HepG2 (cell line): ENCODE data around the gene OR6S1. TPM values are rescaled to one million over a fixed set of nuclear protein-coding genes. Genes with fewer than 3 reads are reported as not detected.

Experiments used
- BCL6 ChIP-seq: IDR thresholded peaks from 2 replicates; pipeline ENCODE4 v1.6.1; 2016; ENCODE audit warnings: missing genetic modification reagents, missing compliant biosample characterization
- TCF12 ChIP-seq, 2 experiments: fragments of 450-650 bp in 1 of 2; sonication (generic) in 1 of 2; formaldehyde crosslinking in 1 of 2; IDR thresholded peaks; 2 replicates each; pipeline versions ENCODE4 v1.6.1 to v1.8.0; 2017 to 2022; ENCODE audit warnings: antibody characterized with exemption in 1 of 2, mild to moderate bottlenecking in 1 of 2, missing genetic modification reagents in 1 of 2, moderate library complexity in 1 of 2
- ZNF335 ChIP-seq: sonication (generic); formaldehyde crosslinking; IDR thresholded peaks from 2 replicates; pipeline ENCODE4 v1.4.0; 2020; ENCODE audit warnings: missing genetic modification reagents
- ZNF703 ChIP-seq: sonication (generic); formaldehyde crosslinking; IDR thresholded peaks from 2 replicates; pipeline ENCODE4 v1.5.1; 2020; ENCODE audit warnings: missing genetic modification reagents, mild to moderate bottlenecking, moderate library complexity, borderline replicate concordance
- polyA plus RNA-seq, 8 experiments: library from polyadenylated mRNA; depleted of rRNA in 3 of 8; stranded (reverse) in 7 of 8; unstranded in 1 of 8; fragments of >200 nt; fragmentation: Illumina TruSeq in 4 of 8; extraction: Trizol in 4 of 8; gene quantifications; 2 replicates each; pipeline versions ENCODE4 v1.2.1 to v1.2.3, GENCODE V29; 2011 to 2016; ENCODE audit warnings: low read depth in 4 of 8, missing spikeins in 1 of 8, mixed read lengths in 1 of 8; ENCODE audit not compliant: insufficient read depth in 1 of 8
- total RNA-seq, 5 experiments: library from RNA; depleted of rRNA; stranded (reverse); fragments of >200 nt; fragmentation: Illumina TruSeq; extraction: Trizol; gene quantifications; 2 replicates each; pipeline ENCODE4 v1.2.3, GENCODE V29; 2016; ENCODE audit warnings: low read depth in 1 of 5
- TF ChIP-seq, protein P1 (sequence below): sonication (generic); formaldehyde crosslinking; IDR thresholded peaks from 2 replicates; pipeline ENCODE4 v1.4.0; 2020; ENCODE audit warnings: missing genetic modification reagents, borderline replicate concordance
- TF ChIP-seq, protein P2 (sequence below): sonication (generic); formaldehyde crosslinking; IDR thresholded peaks from 2 replicates; pipeline ENCODE4 v1.8.1; 2023; ENCODE audit warnings: mild to moderate bottlenecking, missing genetic modification reagents

The OR6S1 gene
- total and polyA plus RNA-seq, 2 of the 13 experiments (the other 11 are each of a cell fraction or from before 2014, with no cell fraction given) = 0.09 TPM; not detected in 1

DNA sequence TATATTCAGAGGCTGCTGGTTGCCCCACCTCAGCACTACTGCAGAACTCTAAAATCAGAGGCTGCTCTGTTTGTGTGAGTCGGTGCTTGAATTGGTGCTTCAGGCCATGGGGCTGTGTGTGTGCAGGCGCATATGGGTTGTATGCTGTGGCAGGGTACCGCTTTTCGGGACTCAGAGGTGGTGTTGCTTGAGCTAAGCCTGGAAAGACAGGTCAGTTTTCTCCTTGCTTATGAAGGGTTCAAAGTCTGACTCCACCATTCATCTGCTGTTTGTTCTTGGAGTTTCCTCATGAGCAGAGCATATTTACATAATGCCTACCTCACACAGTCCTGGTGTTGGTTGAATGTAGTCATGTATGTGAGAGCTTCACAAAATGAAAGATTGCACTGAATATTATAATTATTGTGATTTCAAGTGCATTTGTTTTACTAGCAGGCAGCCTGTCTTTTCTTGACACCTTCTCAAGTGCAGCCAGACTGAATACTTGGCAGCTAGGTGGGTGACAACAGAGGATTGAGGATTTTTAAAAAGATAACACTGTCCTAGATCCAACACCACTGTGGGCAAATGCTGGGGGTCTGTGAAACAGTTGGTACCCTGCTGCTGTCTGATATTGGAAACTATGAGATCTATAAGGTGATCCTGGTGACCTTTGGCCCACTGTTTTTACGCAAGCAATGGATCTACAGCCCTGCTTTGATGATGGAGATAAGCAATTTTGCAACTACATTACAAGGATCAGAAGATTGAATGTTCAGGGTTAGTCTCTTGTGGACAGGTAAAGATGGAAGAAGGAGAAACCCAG lies 46.1 kb upstream of the OR6S1 start (continued):
- TF ChIP-seq, protein P1, sequence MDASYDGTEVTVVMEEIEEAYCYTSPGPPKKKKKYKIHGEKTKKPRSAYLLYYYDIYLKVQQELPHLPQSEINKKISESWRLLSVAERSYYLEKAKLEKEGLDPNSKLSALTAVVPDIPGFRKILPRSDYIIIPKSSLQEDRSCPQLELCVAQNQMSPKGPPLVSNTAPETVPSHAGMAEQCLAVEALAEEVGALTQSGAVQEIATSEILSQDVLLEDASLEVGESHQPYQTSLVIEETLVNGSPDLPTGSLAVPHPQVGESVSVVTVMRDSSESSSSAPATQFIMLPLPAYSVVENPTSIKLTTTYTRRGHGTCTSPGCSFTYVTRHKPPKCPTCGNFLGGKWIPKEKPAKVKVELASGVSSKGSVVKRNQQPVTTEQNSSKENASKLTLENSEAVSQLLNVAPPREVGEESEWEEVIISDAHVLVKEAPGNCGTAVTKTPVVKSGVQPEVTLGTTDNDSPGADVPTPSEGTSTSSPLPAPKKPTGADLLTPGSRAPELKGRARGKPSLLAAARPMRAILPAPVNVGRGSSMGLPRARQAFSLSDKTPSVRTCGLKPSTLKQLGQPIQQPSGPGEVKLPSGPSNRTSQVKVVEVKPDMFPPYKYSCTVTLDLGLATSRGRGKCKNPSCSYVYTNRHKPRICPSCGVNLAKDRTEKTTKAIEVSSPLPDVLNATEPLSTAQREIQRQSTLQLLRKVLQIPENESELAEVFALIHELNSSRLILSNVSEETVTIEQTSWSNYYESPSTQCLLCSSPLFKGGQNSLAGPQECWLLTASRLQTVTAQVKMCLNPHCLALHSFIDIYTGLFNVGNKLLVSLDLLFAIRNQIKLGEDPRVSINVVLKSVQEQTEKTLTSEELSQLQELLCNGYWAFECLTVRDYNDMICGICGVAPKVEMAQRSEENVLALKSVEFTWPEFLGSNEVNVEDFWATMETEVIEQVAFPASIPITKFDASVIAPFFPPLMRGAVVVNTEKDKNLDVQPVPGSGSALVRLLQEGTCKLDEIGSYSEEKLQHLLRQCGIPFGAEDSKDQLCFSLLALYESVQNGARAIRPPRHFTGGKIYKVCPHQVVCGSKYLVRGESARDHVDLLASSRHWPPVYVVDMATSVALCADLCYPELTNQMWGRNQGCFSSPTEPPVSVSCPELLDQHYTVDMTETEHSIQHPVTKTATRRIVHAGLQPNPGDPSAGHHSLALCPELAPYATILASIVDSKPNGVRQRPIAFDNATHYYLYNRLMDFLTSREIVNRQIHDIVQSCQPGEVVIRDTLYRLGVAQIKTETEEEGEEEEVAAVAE (CRISPR knock-in tag) = no peak; the same call in 1 of the 2 replicates
- TF ChIP-seq, protein P2, sequence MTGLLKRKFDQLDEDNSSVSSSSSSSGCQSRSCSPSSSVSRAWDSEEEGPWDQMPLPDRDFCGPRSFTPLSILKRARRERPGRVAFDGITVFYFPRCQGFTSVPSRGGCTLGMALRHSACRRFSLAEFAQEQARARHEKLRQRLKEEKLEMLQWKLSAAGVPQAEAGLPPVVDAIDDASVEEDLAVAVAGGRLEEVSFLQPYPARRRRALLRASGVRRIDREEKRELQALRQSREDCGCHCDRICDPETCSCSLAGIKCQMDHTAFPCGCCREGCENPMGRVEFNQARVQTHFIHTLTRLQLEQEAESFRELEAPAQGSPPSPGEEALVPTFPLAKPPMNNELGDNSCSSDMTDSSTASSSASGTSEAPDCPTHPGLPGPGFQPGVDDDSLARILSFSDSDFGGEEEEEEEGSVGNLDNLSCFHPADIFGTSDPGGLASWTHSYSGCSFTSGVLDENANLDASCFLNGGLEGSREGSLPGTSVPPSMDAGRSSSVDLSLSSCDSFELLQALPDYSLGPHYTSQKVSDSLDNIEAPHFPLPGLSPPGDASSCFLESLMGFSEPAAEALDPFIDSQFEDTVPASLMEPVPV (CRISPR knock-in tag) = no peak
- TF ChIP-seq TCF12 (IDR thresholded peaks at IDR 0.05) (no peak), TCF12 (CRISPR knock-in tag; IDR thresholded peaks at IDR 0.05) (no peak), ZNF335 (CRISPR knock-in tag) (0 out of 2 replicates have a peak, but pooled peaks have one; percentile 7), BCL6 (CRISPR knock-in tag) (peak; percentile 86), ZNF703 (no peak; the same call in 1 of the 2 replicates)
- TF ChIP-seq, all 625 proteins: peak for 141
